ENCODE measurements around the gene PLEKHM3.
"Not testable (repeated sequence)": the region's sequence is repeated elsewhere in the genome, so short reads cannot be mapped to it uniquely, and the experiment has no call there.

Gene PLEKHM3

GRCh38 chr2:207950063-207950760, 75.1 kb downstream of the PLEKHM3 start:
- DNase-seq: no peak

DNA sequence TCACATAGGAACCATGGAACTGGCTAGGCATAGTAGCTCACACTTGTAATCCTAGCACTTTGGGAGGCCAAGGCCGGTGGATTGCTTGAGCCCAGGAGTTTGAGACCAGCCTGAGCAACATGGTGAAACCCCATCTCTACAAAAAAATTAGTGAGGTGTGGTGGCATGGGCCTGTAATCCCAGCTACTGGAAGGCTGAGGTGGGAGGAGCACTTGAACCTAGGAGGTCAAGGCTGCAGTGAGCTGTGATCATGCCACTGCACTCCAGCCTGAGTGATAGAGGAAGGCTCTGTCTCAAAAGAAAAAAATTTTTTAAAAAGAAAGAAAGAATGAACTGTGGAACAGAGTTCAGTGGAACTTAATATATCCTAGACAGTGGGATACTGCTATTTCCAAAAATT, 76.1 kb downstream of the PLEKHM3 start:
- not testable (repeated sequence) for DNase-seq

DNA sequence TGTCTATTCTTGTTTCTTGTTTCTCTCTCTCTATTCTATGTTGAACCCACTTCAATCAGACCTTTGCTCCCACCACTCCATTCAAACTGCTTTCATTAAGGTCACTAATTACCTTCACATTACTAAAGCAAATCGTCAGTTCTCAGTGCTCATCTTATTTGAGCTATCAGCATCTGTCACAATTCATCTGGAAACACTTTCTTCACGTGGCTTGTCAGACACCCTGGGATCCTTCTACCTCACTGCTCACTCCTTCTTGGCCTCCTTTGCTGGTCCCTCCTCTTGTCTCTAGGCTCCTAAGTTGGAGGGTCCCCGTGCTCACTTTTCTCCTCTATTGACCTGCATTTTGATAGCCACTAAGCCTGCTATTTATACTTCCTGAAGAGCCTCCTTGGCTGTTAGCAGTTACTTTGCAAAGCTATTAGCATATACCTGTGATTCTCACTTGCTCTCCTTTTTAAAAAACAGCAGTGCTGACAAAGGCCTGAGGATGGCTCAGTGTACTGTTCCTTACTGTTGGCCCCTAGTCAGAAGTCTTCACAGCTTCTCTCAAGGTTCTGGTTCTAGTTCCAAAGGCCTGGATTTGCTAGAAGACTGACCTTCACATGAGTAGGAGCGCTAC, 80.2 kb downstream of the PLEKHM3 start:
- DNase-seq: no peak

- DNase-seq: no peak
Measured at GRCh38 chr2:207944334-207944733, 81.0 kb downstream of the PLEKHM3 start.

GRCh38 chr2:207939342-207940108, 85.8 kb downstream of the PLEKHM3 start:
- peak; percentile 23 for DNase-seq

- DNase-seq: no peak
Measured at GRCh38 chr2:207938886-207939285, 86.4 kb downstream of the PLEKHM3 start.

GRCh38 chr2:207938415-207938814, 86.9 kb downstream of the PLEKHM3 start:
- no peak for DNase-seq

GRCh38 chr2:207937823-207938222, 87.5 kb downstream of the PLEKHM3 start:
- DNase-seq: no peak

DNA sequence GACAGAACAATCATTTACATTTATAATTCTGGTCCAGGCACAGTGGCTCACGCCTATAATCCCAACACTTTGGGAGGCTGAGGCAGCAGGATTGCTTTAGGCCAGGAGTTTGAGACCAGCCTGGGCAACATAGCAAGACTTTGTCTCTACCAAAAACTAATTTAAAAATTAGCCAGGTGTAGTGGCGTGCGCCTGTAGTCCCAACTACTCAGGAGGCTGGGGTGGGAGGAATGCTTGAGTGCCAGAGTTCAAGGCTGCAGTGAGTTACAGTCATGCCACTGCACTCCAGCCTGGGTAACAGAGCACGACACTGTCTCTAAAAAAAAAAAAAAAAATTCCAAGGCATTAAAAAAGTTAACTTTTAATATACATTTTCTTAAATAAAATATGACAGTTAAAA, 88.1 kb downstream of the PLEKHM3 start:
- DNase-seq: no peak

DNA sequence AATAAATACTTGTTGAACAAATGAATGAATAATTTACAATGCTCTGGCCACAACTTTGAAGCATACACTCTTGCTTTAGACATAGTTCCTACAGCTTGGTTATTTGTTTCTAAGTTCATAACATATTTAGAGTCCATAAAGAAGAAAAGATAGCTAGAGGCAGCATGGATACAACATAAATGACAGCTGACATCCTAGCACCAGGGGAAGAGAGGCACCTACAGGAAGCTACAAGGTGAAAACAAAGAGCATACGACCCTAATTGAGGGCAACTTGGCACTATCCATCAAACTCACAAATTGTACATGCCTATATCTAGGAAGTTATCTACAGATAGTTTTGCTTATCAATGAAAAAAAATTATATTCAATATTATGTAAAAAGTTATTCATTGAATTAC, 88.9 kb downstream of the PLEKHM3 start:
- no peak for DNase-seq

DNA sequence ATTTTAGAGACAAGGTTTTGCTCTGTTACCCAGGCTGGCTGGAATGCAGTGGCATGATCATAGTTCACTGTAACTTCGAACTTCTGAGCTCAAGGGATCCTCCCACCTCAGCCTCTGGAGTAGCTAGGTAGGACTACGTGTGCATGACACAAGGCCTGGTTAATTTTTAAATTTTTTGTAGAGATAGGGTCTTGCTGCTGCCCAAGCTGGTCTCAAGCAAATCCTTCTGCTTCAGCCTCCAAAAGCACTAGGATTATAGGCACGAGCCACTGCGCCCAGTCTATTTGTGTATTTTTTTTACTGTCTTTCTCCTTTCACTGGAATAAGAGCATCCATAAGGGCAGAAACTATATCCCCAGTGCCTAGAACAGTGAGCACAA, 89.3 kb downstream of the PLEKHM3 start:
- DNase-seq: no peak

DNA sequence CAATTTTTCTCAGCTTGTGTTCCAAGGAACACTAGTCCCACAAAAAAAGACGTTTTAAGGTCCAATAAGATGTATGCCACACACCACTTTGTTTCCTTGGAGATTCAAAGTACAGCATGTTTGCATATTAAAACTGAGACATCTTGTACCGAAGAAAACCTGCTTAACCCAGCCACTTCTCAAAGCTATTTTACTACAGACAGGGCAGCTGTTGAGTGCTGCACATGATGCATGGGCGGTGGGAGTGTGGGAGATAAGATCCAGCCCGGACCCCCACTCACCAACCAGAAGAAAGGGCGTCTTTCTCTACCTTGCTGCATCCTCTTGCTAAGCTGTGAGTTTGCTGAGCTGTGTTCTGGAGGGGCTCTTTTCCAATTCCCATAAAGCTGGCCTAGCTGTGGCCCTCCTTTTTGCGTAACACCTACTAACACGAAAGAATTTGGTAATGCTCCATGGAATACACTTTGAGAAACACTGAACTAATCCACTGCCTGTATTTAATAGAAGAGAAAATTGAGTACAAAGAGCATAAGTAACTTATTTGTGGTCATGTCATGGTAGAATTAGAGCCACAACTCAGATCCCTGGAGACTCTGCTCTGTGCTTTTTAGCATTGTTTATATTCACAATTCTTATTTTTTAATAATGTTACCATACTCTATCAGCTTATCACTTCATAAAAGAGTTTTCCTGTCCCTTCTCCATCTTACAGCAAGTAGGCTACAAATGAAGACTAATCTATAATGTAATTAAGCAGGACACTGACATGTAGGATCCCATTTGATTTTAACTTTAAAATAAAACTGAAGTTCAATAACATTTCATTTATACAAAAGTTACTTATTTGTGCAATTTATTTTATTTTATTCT, 90.0 kb downstream of the PLEKHM3 start:
- no peak for DNase-seq

GRCh38 chr2:207934720-207935119, 90.6 kb downstream of the PLEKHM3 start:
- no peak for DNase-seq

DNA sequence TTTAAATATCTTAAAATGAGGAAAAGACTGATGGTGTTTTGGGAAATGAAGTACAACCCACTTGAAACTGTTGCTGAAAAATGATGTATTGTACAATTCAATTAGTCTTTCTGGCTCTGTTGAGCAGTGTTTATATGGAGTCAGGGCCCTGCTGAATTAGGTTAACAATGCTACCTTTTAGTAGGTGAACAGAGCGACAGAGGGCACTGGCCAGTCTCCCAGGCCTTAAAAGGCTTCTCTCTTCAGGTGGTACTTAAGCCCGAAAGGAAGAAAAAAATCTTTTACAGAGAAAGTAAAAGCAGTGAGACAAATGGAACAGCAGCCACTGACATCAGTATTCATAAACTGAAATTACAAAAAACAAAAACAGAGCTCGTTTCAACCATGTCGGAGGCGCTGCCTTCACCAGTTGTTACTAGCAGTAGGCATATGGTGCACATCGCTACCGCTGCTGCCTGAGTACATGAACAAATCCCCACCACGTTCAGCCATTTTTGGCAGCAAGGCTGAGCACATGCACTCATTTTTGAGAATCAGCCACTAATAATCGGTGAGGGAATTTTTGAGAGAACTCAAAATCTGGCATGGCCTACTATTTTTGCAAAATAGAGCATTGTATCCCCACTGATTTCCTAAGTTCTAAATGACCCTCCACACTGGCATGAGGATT, 91.8 kb downstream of the PLEKHM3 start:
- no peak for DNase-seq

DNA sequence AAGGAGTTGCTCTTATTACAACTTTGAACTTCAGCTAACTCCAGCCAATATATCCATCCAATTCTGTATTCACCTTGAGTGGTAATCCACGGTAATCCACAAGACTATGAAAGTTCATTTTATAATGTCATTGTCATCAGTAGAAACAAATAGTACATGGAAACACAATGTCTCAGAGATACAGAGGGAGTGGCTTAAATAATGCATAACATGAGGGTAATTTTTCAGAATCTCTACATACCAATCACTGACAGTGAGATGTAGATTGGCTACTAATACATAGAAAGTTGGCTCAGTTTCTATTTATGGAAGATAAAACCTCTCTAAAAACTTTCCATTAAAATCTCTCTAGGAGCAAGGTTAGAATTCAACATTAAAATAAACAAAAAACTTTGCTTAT, 93.2 kb downstream of the PLEKHM3 start:
- DNase-seq: no peak

DNA sequence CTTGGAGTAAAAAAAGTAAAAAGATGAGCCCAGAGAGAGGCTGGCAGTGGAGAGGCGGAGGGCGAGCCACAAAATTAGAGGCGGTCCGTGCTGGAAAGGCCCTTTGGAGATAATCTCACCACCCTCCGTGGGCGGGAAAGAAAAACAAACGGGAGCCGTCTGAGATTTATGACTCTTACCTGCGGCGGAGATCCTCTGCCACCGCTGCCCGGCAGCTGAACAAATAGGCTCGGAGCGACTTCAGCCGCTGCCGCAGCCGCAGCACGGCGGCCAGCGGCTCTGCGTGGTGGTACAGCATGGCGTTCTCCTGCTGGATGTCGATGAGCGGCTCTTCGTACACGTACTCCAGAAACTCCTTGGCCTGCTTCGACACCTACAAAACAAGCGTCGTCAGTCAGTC, 94.6 kb downstream of the PLEKHM3 start:
- DNase-seq: no peak

DNA sequence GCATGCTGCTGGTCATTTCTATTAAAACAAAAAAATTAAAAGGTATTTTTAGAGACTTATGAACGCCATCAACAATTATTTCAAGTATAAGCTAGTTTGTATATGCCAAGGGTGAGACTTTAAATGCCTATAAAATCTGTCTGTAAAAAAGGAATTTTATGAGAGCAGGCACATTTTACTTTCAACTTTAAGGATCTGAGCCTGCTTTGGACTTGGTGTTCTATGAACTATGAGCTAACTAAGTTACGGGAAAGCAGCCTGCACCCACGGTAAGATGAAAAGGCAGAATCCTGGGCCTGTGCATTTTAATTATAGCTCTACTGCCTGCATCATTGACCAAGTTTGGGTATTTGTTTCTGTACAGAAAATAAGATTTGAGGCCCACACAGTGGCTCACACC, 95.4 kb downstream of the PLEKHM3 start:
- DNase-seq: no peak

DNA sequence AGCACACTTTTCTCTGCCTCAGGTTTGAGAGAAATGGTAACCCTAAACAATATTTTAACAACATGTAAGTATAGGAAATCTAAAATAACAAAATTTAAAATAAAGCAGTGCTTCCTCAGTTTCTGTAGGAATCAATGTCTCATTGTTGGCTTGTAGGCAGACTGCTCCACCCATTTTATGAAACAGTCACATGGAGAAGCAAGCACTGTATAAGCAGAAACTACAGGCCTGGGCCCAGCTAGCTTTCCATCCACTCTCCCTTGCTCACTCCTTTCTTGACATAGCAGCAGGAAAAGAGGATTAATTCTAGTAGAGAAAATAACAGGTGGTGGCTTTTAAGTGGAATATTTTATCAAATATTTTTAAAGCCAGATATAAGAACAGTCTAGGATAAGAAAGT, 97.2 kb downstream of the PLEKHM3 start:
- no peak for DNase-seq

GRCh38 chr2:207926989-207927300, 98.4 kb downstream of the PLEKHM3 start:
- no peak for DNase-seq

GRCh38 chr2:207926133-207926988, 99.0 kb downstream of the PLEKHM3 start:
- DNase-seq: no peak

DNA sequence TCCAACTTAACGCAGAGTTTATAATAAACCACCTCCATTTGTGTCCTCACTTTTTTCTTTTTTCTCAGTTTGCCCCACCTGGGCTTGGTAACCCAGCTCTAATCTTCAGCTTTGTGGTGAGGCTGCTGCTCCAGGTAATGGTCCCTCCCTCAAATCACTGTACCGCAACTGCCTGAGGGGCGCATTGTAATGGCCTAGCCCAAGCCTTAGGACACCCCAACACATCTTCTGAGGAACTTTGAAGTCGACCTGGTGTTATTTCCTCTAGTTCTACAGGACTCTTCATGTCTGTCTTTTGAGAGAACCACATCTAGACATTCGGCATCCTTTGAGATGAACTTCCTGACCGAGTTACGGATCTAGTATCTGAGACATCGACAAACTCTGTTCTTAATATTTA, 99.7 kb downstream of the PLEKHM3 start:
- DNase-seq: no peak

DNA sequence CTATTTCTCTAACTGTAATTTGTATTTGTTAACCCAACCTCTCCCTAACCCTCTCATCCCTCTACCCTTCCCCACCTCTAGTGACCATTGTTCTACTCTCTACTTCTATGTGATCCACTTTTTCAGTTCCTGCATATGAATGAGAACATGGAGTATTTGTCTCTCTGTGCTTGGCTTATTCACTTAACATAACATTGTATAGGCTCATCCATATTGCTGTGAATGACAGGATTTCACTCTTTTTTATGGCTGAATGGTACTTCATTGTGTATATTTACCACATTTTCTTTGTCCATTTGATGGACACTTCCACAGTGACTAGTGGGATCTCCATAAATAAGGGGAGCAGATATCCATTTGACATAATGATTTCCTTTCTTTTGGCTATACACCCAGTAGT, 103.7 kb downstream of the PLEKHM3 start:
- no peak for DNase-seq
